Esophagus squamous epithelium (tissue), 5 donors: ENCODE measurements around the gene TLE6. TPM values are rescaled to one million over a fixed set of nuclear protein-coding genes. Genes with fewer than 3 reads are reported as not detected.

Experiments
- DNase-seq: peaks from one replicate; lab custom pipeline; 2025; lab: John Stamatoyannopoulos, UW
- H3K27ac ChIP-seq, 4 donors: fragments of 200-600 bp; sonication (generic); one replicate each; pipeline ENCODE4 v1.5.1; 2016 to 2019; ENCODE audit warnings: mild to moderate bottlenecking in 1 of 4
- H3K27me3 ChIP-seq, 4 donors: fragments of 200-600 bp; sonication (generic); 1 replicate in 3 of 4; 2 replicates in 1 of 4; pipeline versions ENCODE4 v1.5.1 to v1.6.0; 2017 to 2021; ENCODE audit warnings: antibody characterized with exemption in 1 of 4
- H3K36me3 ChIP-seq, 3 donors: fragments of 200-600 bp; sonication (generic); one replicate each; pipeline ENCODE4 v1.5.1; 2016 to 2019
- H3K4me1 ChIP-seq, 3 donors: fragments of 200-600 bp; sonication (generic); one replicate each; pipeline ENCODE4 v1.5.1; 2017 to 2019
- H3K4me3 ChIP-seq, 4 donors: fragments of 200-600 bp; sonication (generic); 1 replicate in 3 of 4; 2 replicates in 1 of 4; pipeline ENCODE4 v1.5.1; 2016 to 2019; ENCODE audit warnings: mild to moderate bottlenecking in 2 of 4, moderate library complexity in 1 of 4
- H3K9me3 ChIP-seq, 3 donors: fragments of 200-600 bp; sonication (generic); one replicate each; pipeline ENCODE4 v1.5.1; 2016 to 2019
- CTCF ChIP-seq, 6 experiments: fragments of 450-650 bp in 4 of 6; fragments of 200-600 bp in 2 of 6; sonication (generic) in 2 of 6; IDR thresholded peaks; one replicate each; pipeline ENCODE4 v1.5.1; 2016 to 2019; ENCODE audit warnings: antibody characterized with exemption in 6 of 6, mild to moderate bottlenecking in 4 of 6, moderate library complexity in 4 of 6
- POLR2A ChIP-seq, 4 donors: fragments of 450-650 bp; IDR thresholded peaks; one replicate each; pipeline ENCODE4 v1.6.1; 2017; ENCODE audit warnings: antibody characterized with exemption in 4 of 4, mild to moderate bottlenecking in 4 of 4, moderate library complexity in 3 of 4
- WGBS, 2 donors: methylation state at CpG; one replicate each; pipeline ENCODE4 v1.1.5; 2018; 5-methylcytosine and 5-hydroxymethylcytosine counted together
- intact Hi-C: fragments of 100-400 bp; cut with DNase I; formaldehyde crosslinking; loops from one replicate; pipeline ENCODE4 v1.15.0; 2022
- total RNA-seq, 4 donors: library from RNA; depleted of rRNA; stranded (reverse); fragments of >200 nt; gene quantifications; one replicate each; pipeline ENCODE4 v1.1.0, GENCODE V29; 2016
- donor health status: DM: yes; HTN: yes; CAD: no.

Gene TLE6
- total RNA-seq, 4 donors from 2014 or later: 0.59 to 3.3 (median 1.9) TPM; not detected in 1

- TF ChIP-seq CTCF (IDR thresholded peaks at IDR 0.05) (no peak), POLR2A (IDR thresholded peaks at IDR 0.05) (no peak)
- intact Hi-C loops: no loop called here
- Histone ChIP-seq H3K27me3 (peaks cover 0 to 9% (median 0%) of the 10 kb centered on the region in 4 donors), H3K36me3 (peaks cover 0 to 8% (median 0%) of the 10 kb centered on the region in 3 donors), H3K4me1 (no peaks in the 10 kb centered on the region), H3K4me3 (no peak overlapping the region), H3K27ac (no peak overlapping the region), H3K9me3 (no peaks in the 10 kb centered on the region)
- WGBS, 2 donors: 84 to 85% methylated on average over 14 to 16 of the region's 18 CpGs
- no peak for DNase-seq
Observed at GRCh38 chr19:3020321-3020960, 43.1 kb downstream of the TLE6 start.

GRCh38 chr19:3024509-3024869, 47.1 kb downstream of the TLE6 start:
- WGBS, 2 donors: 60 to 70% methylated on average over 1 to 4 of the region's 5 CpGs
- intact Hi-C loops: no loop called here

GRCh38 chr19:3024870-3025548, 47.6 kb downstream of the TLE6 start:
- Histone ChIP-seq H3K9me3 (no peaks in the 10 kb centered on the region), H3K36me3 (no peaks in the 10 kb centered on the region)

More at GRCh38 chr19:3024509-3024869, 47.1 kb downstream of the TLE6 start:
- H3K27me3 ChIP-seq: peaks cover 0 to 23% (median 0%) of the 10 kb centered on the region in 4 donors
- H3K36me3 ChIP-seq: peaks cover 0 to under 1% (median 0%) of the 10 kb centered on the region in 3 donors
- DNase-seq: no peak
- H3K27ac ChIP-seq: no peak overlapping the region
- no peak overlapping the region for H3K4me3 ChIP-seq
- TF ChIP-seq CTCF (IDR thresholded peaks at IDR 0.05): no peak
- TF ChIP-seq POLR2A (IDR thresholded peaks at IDR 0.05): no peak
- no peaks in the 10 kb centered on the region for H3K9me3 ChIP-seq
- peaks cover 2 to 17% (median 7%) of the 10 kb centered on the region in 3 donors for H3K4me1 ChIP-seq

GRCh38 chr19:3025549-3025886, 48.2 kb downstream of the TLE6 start:
- intact Hi-C loops: no loop called here
- H3K4me1 ChIP-seq: peaks cover 3 to 24% (median 9%) of the 10 kb centered on the region in 3 donors
- no peak for DNase-seq
- TF ChIP-seq POLR2A (IDR thresholded peaks at IDR 0.05): no peak
- TF ChIP-seq CTCF (IDR thresholded peaks at IDR 0.05): no peak
- no peak overlapping the region for H3K27ac ChIP-seq
- no peak overlapping the region for H3K4me3 ChIP-seq
- WGBS, 2 donors: 74 to 85% methylated on average over 8 of the region's 9 CpGs
- H3K27me3 ChIP-seq: peaks cover 0 to 30% (median 0%) of the 10 kb centered on the region in 4 donors
- H3K9me3 ChIP-seq: no peaks in the 10 kb centered on the region
- no peaks in the 10 kb centered on the region for H3K36me3 ChIP-seq

More at GRCh38 chr19:3024870-3025548, 47.6 kb downstream of the TLE6 start:
- Histone ChIP-seq H3K4me3 (no peak overlapping the region), H3K27ac (no peak overlapping the region), H3K4me1 (peaks cover 3 to 23% (median 9%) of the 10 kb centered on the region in 3 donors), H3K27me3 (peaks cover 0 to 28% (median 0%) of the 10 kb centered on the region in 4 donors)
- 80 to 88% methylated on average over 5 to 10 of the region's 30 CpGs for WGBS, 2 donors
- DNase-seq: no peak
- intact Hi-C loops: no loop called here
- TF ChIP-seq CTCF (IDR thresholded peaks at IDR 0.05) (no peak), POLR2A (IDR thresholded peaks at IDR 0.05) (no peak)

GRCh38 chr19:3026768-3027167, 49.4 kb downstream of the TLE6 start:
- Histone ChIP-seq H3K27ac (no peak overlapping the region), H3K4me3 (no peak overlapping the region), H3K27me3 (peaks cover 0 to 30% (median 0%) of the 10 kb centered on the region in 4 donors), H3K36me3 (no peaks in the 10 kb centered on the region), H3K4me1 (peaks cover 3 to 24% (median 9%) of the 10 kb centered on the region in 3 donors), H3K9me3 (no peaks in the 10 kb centered on the region)
- DNase-seq: no peak
- intact Hi-C loops: no loop called here
- TF ChIP-seq CTCF (IDR thresholded peaks at IDR 0.05) (no peak), POLR2A (IDR thresholded peaks at IDR 0.05) (no peak)
- WGBS, 2 donors: 100% methylated on average over 1 of the region's 1 CpG; no CpG with 5 or more reads in 1 of the 2 donors
